ENCODE measurements around the gene KCTD15. TPM values are rescaled to one million over a fixed set of nuclear protein-coding genes. Genes with fewer than 3 reads are reported as not detected.

Gene KCTD15
- total and polyA plus RNA-seq, 10 of the 15 experiments (the other 5 are each of a cell fraction or from before 2014, with no cell fraction given) = not detected

GRCh38 chr19:33798681-33799111 is 2.0 kb downstream of the KCTD15 start:
- no peak overlapping the region for H3K27ac ChIP-seq (ENCODE audit: control insufficient read depth, insufficient read depth)
- no peaks in the 10 kb centered on the region for H3K4me1 ChIP-seq (ENCODE audit: control insufficient read depth, insufficient read depth, low read length)
- no peaks in the 10 kb centered on the region for H4K20me1 ChIP-seq (ENCODE audit: control insufficient read depth, insufficient read depth)
- no peaks in the 10 kb centered on the region for H3K79me2 ChIP-seq (ENCODE audit: control insufficient read depth, insufficient read depth, low read length)
- BruUV-seq (replicated peaks) = no TSS peak
- DNase-seq (ENCODE audit: low read depth, low spot score) (no peak), ATAC-seq (no peak), FAIRE-seq (no peak)
- H3K27me3 ChIP-seq (replicated peaks in 1 of 2; ENCODE audit: control insufficient read depth in 2 of 2, insufficient read depth in 2 of 2, low read length in 1 of 2) = peaks cover 3 to 5% of the 10 kb centered on the region in 2 experiments
- WGBS (ENCODE audit: insufficient coverage, insufficient replicate concordance, low lambda C conversion rate, missing lambda C conversion rate) = 69% methylated on average over 12 of the region's 12 CpGs
- no peaks in the 10 kb centered on the region for H3K9me3 ChIP-seq (replicated peaks; ENCODE audit: control insufficient read depth, insufficient read depth, low read length)
- TF ChIP-seq IKZF2 (IDR thresholded peaks at IDR 0.05) (no peak), MEF2B (IDR thresholded peaks at IDR 0.05; ENCODE audit: partially characterized antibody, poor library complexity, severe bottlenecking) (no peak), ZBTB11 (CRISPR knock-in tag; IDR thresholded peaks at IDR 0.05) (no peak), KAT2A (conservative IDR thresholded peaks at IDR 0.05; ENCODE audit: control insufficient read depth, low read depth, low read length) (no peak), RUNX3 (IDR thresholded peaks at IDR 0.05; ENCODE audit: low read length) (no peak), MAX (IDR thresholded peaks at IDR 0.05; ENCODE audit: low read depth, low read length) (no peak), ASH2L (IDR thresholded peaks at IDR 0.05; ENCODE audit: borderline replicate concordance, low read depth) (no peak), ZNF274 (IDR thresholded peaks at IDR 0.05; ENCODE audit: insufficient read depth, insufficient read length) (no peak), TCF12 (IDR thresholded peaks at IDR 0.05; ENCODE audit: low read depth, low read length) (no peak), EZH2 (IDR thresholded peaks at IDR 0.05; ENCODE audit: borderline replicate concordance, control insufficient read depth, low read depth, low read length) (no peak), NBN (IDR thresholded peaks at IDR 0.05) (no peak), ZBTB4 (CRISPR knock-in tag; IDR thresholded peaks at IDR 0.05) (no peak)
- no peak overlapping the region for H2AFZ ChIP-seq (ENCODE audit: control insufficient read depth, low read depth, low read length)
- intact Hi-C loops (cut with micrococcal nuclease; ENCODE audit: unreplicated experiment) (no loop called here), in situ Hi-C loops (cut with MboI) (loop anchor here (25.0 kb wide), 1 partner anchor 914 kb away; no protein-coding TSS in a partner anchor)
- ChIA-PET RAD21 (ENCODE audit: unreplicated experiment) (no interaction called here), CTCF (no interaction called here), POLR2A (no interaction called here), SMC1A (ENCODE audit: uncharacterized antibody, unreplicated experiment) (no interaction called here)
- no peak overlapping the region for H3K4me3 ChIP-seq
- H3K9ac ChIP-seq (ENCODE audit: control insufficient read depth, insufficient read depth, low read length) = no peak overlapping the region
- H3K36me3 ChIP-seq (ENCODE audit: control insufficient read depth in 2 of 2, insufficient read depth in 2 of 2, low read length in 1 of 2) = no peaks in the 10 kb centered on the region
- no peak overlapping the region for H3K4me2 ChIP-seq (ENCODE audit: control insufficient read depth, insufficient read depth)

Data from GM12878 (cell line).